ENCODE measurements around the gene SPATA25. TPM values are rescaled to one million over a fixed set of nuclear protein-coding genes. Genes with fewer than 3 reads are reported as not detected.
A peak's percentile ranks its signal among the peaks of the same experiment; 100 is the strongest.

The SPATA25 gene
- total and polyA plus RNA-seq, 4 donors = 0.77 to 3.8 (median 1.6) TPM

- no peak overlapping the region for H3K9ac ChIP-seq (ENCODE audit: insufficient read depth in 1 of 2, low read length in 2 of 2)
- 91 to 93% methylated on average over 25 of the region's 25 CpGs for WGBS, 2 donors
- no peak overlapping the region for H3K4me3 ChIP-seq
- no peaks in the 10 kb centered on the region for H3K9me3 ChIP-seq (ENCODE audit: control insufficient read depth in 4 of 4, insufficient read depth in 3 of 4, low read length in 3 of 4)
- ATAC-seq (ENCODE audit: insufficient read depth, low FRiP score) (no peak), DNase-seq (no peak)
- no peak for TF ChIP-seq CTCF (IDR thresholded peaks at IDR 0.05; ENCODE audit: control extremely low read depth, extremely low read depth)
- no peaks in the 10 kb centered on the region for H3K27me3 ChIP-seq (ENCODE audit: control insufficient read depth in 3 of 3, insufficient read depth in 3 of 3, low read length in 2 of 3)
- H3K36me3 ChIP-seq (ENCODE audit: control insufficient read depth in 4 of 4, insufficient read depth in 4 of 4, low read length in 4 of 4) = peaks cover 22 to 39% (median 25%) of the 10 kb centered on the region in 4 donors
- no peak overlapping the region for H3K27ac ChIP-seq (ENCODE audit: low read depth in 1 of 2, low read length in 1 of 2)
- peaks cover 0 to 11% (median 2%) of the 10 kb centered on the region in 5 donors for H3K4me1 ChIP-seq (ENCODE audit: control insufficient read depth in 5 of 5, insufficient read depth in 5 of 5, low read length in 5 of 5)
These were observed 46.7 kb downstream of the SPATA25 start for GRCh38 chr20:45840700-45841198.

- Histone ChIP-seq H3K27ac (ENCODE audit: low read depth in 1 of 2, low read length in 1 of 2) (peak overlapping the region in 1 of 2 donors; percentile 0), H3K4me3 (no peak overlapping the region), H3K27me3 (ENCODE audit: control insufficient read depth in 3 of 3, insufficient read depth in 3 of 3, low read length in 2 of 3) (no peaks in the 10 kb centered on the region), H3K4me1 (ENCODE audit: control insufficient read depth in 5 of 5, insufficient read depth in 5 of 5, low read length in 5 of 5) (peaks cover 6 to 31% (median 12%) of the 10 kb centered on the region in 5 donors), H3K36me3 (ENCODE audit: control insufficient read depth in 4 of 4, insufficient read depth in 4 of 4, low read length in 4 of 4) (peaks cover 7 to 23% (median 20%) of the 10 kb centered on the region in 4 donors), H3K9me3 (ENCODE audit: control insufficient read depth in 4 of 4, insufficient read depth in 3 of 4, low read length in 3 of 4) (no peaks in the 10 kb centered on the region), H3K9ac (ENCODE audit: insufficient read depth in 1 of 2, low read length in 2 of 2) (no peak overlapping the region)
- no peak for DNase-seq
- no peak for TF ChIP-seq CTCF (IDR thresholded peaks at IDR 0.05; ENCODE audit: control extremely low read depth, extremely low read depth)
- 46 to 75% methylated on average over 1 of the region's 1 CpG for whole genome bisulfite sequencing, 2 donors
- ATAC-seq (ENCODE audit: insufficient read depth, low FRiP score) = no peak
These were observed 50.6 kb downstream of the SPATA25 start for GRCh38 chr20:45836841-45837240.

Other genes starting within 250 kb of the SPATA25 start
- gene WFDC11, start 217.4 kb downstream of the SPATA25 start, total RNA-seq = not detected
- not detected for gene WFDC11, start 217.4 kb downstream of the SPATA25 start, polyA plus RNA-seq
- gene WFDC13, start 185.6 kb downstream of the SPATA25 start, total RNA-seq = under 1 TPM in 1 of 2 donors, not detected in 1; 0.17 TPM
- gene WFDC13, start 185.6 kb downstream of the SPATA25 start, polyA plus RNA-seq = under 1 TPM; 0.03 to 0.10 TPM
- 1 to 10 TPM in 1 of 2 donors, not detected in 1; 2.0 TPM for gene WFDC10B, start 182.6 kb downstream of the SPATA25 start, total RNA-seq
- 1 to 10 TPM; 1.5 to 2.0 TPM for gene WFDC10B, start 182.6 kb downstream of the SPATA25 start, polyA plus RNA-seq
- not detected for gene SPINT4, start 165.3 kb downstream of the SPATA25 start, total RNA-seq
- not detected for gene SPINT4, start 165.3 kb downstream of the SPATA25 start, polyA plus RNA-seq
- 1 to 10 TPM; 1.8 to 3.6 TPM for gene WFDC3, start 95.7 kb downstream of the SPATA25 start, total RNA-seq
- gene WFDC3, start 95.7 kb downstream of the SPATA25 start, polyA plus RNA-seq = 10 to 100 TPM; 11.4 to 20.9 TPM
- 10 to 100 TPM; 21.1 to 38.5 TPM for gene DNTTIP1, start 95.7 kb downstream of the SPATA25 start, total RNA-seq
- 10 to 100 TPM; 66.4 to 72.1 TPM for gene DNTTIP1, start 95.7 kb downstream of the SPATA25 start, polyA plus RNA-seq
- gene UBE2C, start 75.0 kb downstream of the SPATA25 start, total RNA-seq = 1 to 10 TPM; 2.5 to 3.9 TPM
- 10 to 100 TPM in 1 of 2 donors, 1 to 10 TPM in 1; 7.2 to 17.0 TPM for gene UBE2C, start 75.0 kb downstream of the SPATA25 start, polyA plus RNA-seq
- gene TNNC2, start 60.3 kb downstream of the SPATA25 start, total RNA-seq = under 1 TPM in 1 of 2 donors, not detected in 1; 0.54 TPM
- 1 to 10 TPM; 1.1 to 1.5 TPM for gene TNNC2, start 60.3 kb downstream of the SPATA25 start, polyA plus RNA-seq
- 10 to 100 TPM; 30.9 to 34.4 TPM for gene SNX21, start 53.8 kb downstream of the SPATA25 start, total RNA-seq
- 10 to 100 TPM; 15.9 to 16.2 TPM for gene SNX21, start 53.8 kb downstream of the SPATA25 start, polyA plus RNA-seq
- 10 to 100 TPM; 24.7 to 29.7 TPM for gene ACOT8, start 30.2 kb downstream of the SPATA25 start, total RNA-seq
- 10 to 100 TPM; 34.0 to 34.3 TPM for gene ACOT8, start 30.2 kb downstream of the SPATA25 start, polyA plus RNA-seq
- gene ZSWIM3, start 30.0 kb downstream of the SPATA25 start, total RNA-seq = 1 to 10 TPM; 3.7 to 5.2 TPM
- gene ZSWIM3, start 30.0 kb downstream of the SPATA25 start, polyA plus RNA-seq = 1 to 10 TPM; 1.7 to 3.0 TPM
- gene ZSWIM1, start 6.4 kb downstream of the SPATA25 start, total RNA-seq = 10 to 100 TPM in 1 of 2 donors, 1 to 10 TPM in 1; 5.2 to 11.1 TPM
- 1 to 10 TPM; 3.7 to 5.2 TPM for gene ZSWIM1, start 6.4 kb downstream of the SPATA25 start, polyA plus RNA-seq
- 1 to 10 TPM; 5.8 to 8.3 TPM for gene NEURL2, start 3.6 kb upstream of the SPATA25 start, total RNA-seq
- gene NEURL2, start 3.6 kb upstream of the SPATA25 start, polyA plus RNA-seq = 1 to 10 TPM; 1.5 to 3.9 TPM
- gene CTSA, start 3.7 kb upstream of the SPATA25 start, total RNA-seq = 100 to 1,000 TPM in 1 of 2 donors, 10 to 100 TPM in 1; 72.2 to 170 TPM
- 100 to 1,000 TPM; 109 to 247 TPM for gene CTSA, start 3.7 kb upstream of the SPATA25 start, polyA plus RNA-seq
- gene PLTP, start 24.5 kb upstream of the SPATA25 start, total RNA-seq = 10 to 100 TPM; 63.6 to 97.7 TPM
- gene PLTP, start 24.5 kb upstream of the SPATA25 start, polyA plus RNA-seq = 100 to 1,000 TPM in 1 of 2 donors, 10 to 100 TPM in 1; 26.9 to 125 TPM
- gene PCIF1, start 47.1 kb upstream of the SPATA25 start, total RNA-seq = 10 to 100 TPM; 27.7 to 48.1 TPM
- 10 to 100 TPM; 28.4 to 35.6 TPM for gene PCIF1, start 47.1 kb upstream of the SPATA25 start, polyA plus RNA-seq
- 10 to 100 TPM; 19.0 to 23.6 TPM for gene ZNF335, start 84.6 kb upstream of the SPATA25 start, total RNA-seq
- 10 to 100 TPM; 12.8 to 13.0 TPM for gene ZNF335, start 84.6 kb upstream of the SPATA25 start, polyA plus RNA-seq
- 10 to 100 TPM; 31.1 to 35.0 TPM for gene MMP9, start 121.3 kb upstream of the SPATA25 start, total RNA-seq
- gene MMP9, start 121.3 kb upstream of the SPATA25 start, polyA plus RNA-seq = 10 to 100 TPM in 1 of 2 donors, 1 to 10 TPM in 1; 3.1 to 47.7 TPM
- gene SLC12A5, start 141.6 kb upstream of the SPATA25 start, total RNA-seq = under 1 TPM in 1 of 2 donors, not detected in 1; 0.52 TPM
- gene SLC12A5, start 141.6 kb upstream of the SPATA25 start, polyA plus RNA-seq = not detected
- gene NCOA5, start 202.3 kb upstream of the SPATA25 start, total RNA-seq = 10 to 100 TPM; 15.3 to 24.2 TPM
- 10 to 100 TPM; 11.1 to 14.9 TPM for gene NCOA5, start 202.3 kb upstream of the SPATA25 start, polyA plus RNA-seq
- gene CD40, start 230.7 kb upstream of the SPATA25 start, total RNA-seq = 10 to 100 TPM; 20.4 to 28.1 TPM
- gene CD40, start 230.7 kb upstream of the SPATA25 start, polyA plus RNA-seq = 10 to 100 TPM; 28.7 to 55.0 TPM